ENCODE results near the gene FBXO28. TPM values are rescaled to one million over a fixed set of nuclear protein-coding genes. Genes with fewer than 3 reads are reported as not detected.

Gene FBXO28
- 13.8 and 25.0 TPM in 2 replicates for total RNA-seq (ENCODE audit: low replicate concordance)

GRCh38 chr1:224113918-224114786 lies at the start of gene FBXO28:
TSS of gene FBXO28 (plus strand) at chr1:224114111. CDS start at chr1:224114130, 19 bp downstream.

GRCh38 chr1:224182866-224183590 lies 69.1 kb downstream of the FBXO28 start, which contains the start of gene DEGS1:
TSS of gene DEGS1 (plus strand) at chr1:224183240. CDS start at chr1:224183337, 97 bp downstream.

Other genes with a start within 250 kb of the FBXO28 start
- 28.1 and 45.7 TPM in 2 replicates for gene DEGS1, start 69.1 kb downstream of the FBXO28 start, total RNA-seq (ENCODE audit: low replicate concordance)
- 18.3 and 19.7 TPM in 2 replicates for gene NVL, start 216.1 kb downstream of the FBXO28 start, total RNA-seq (ENCODE audit: low replicate concordance)
- gene CNIH4, start 242.8 kb downstream of the FBXO28 start, total RNA-seq (ENCODE audit: low replicate concordance): 67.1 and 117 TPM in 2 replicates

All from smooth muscle cell of the coronary artery (primary cell).